GM19240 (cell line): ENCODE results near the gene MLXIPL.
"Not testable (repeated sequence)": the region's sequence is repeated elsewhere in the genome, so short reads cannot be mapped to it uniquely, and the experiment has no call there.

ENCODE experiments used
- DNase-seq: peaks from one replicate; pipeline ENCODE4 v3.0.0; 2011; ENCODE audit warnings: low spot score; ENCODE audit not compliant: insufficient read length

MLXIPL gene

GRCh38 chr7:73623798-73624668 lies at the start of gene MLXIPL:
TSS of gene MLXIPL (minus strand) at chr7:73624522. CDS start at chr7:73624492, 30 bp downstream.
- peak; percentile 74 for DNase-seq

GRCh38 chr7:73671857-73672445 lies 47.6 kb upstream of the MLXIPL start:
- DNase-seq: no peak

- no peak for DNase-seq
These were observed 47.0 kb upstream of the MLXIPL start for GRCh38 chr7:73671322-73671661.

- DNase-seq: no peak
These were observed 45.6 kb upstream of the MLXIPL start for GRCh38 chr7:73669858-73670385.

- no peak for DNase-seq
These were observed 45.0 kb upstream of the MLXIPL start for GRCh38 chr7:73669288-73669701.

- no peak for DNase-seq
These were observed 44.5 kb upstream of the MLXIPL start for GRCh38 chr7:73668886-73669230.

GRCh38 chr7:73668103-73668885 lies 44.0 kb upstream of the MLXIPL start:
- DNase-seq: no peak

- peak; percentile 95 for DNase-seq
These were observed 43.2 kb upstream of the MLXIPL start, which contains the start of gene VPS37D for GRCh38 chr7:73667344-73668102. TSS of gene VPS37D (plus strand) at chr7:73667831. CDS start at chr7:73667959, 128 bp downstream.

- DNase-seq: no peak
These were observed 38.7 kb upstream of the MLXIPL start for GRCh38 chr7:73663033-73663432.

GRCh38 chr7:73660594-73660993 lies 36.3 kb upstream of the MLXIPL start:
- DNase-seq: not testable (repeated sequence)

- DNase-seq: no peak
These were observed 35.7 kb upstream of the MLXIPL start for GRCh38 chr7:73659983-73660382.

GRCh38 chr7:73655309-73655708 lies 31.0 kb upstream of the MLXIPL start:
- DNase-seq: not testable (repeated sequence)

GRCh38 chr7:73652541-73652949 lies 28.2 kb upstream of the MLXIPL start:
- DNase-seq: no peak

- no peak for DNase-seq
These were observed 26.2 kb upstream of the MLXIPL start for GRCh38 chr7:73650524-73650923.

- no peak for DNase-seq
These were observed 25.3 kb upstream of the MLXIPL start for GRCh38 chr7:73649576-73649975.

- DNase-seq: no peak
These were observed 24.4 kb upstream of the MLXIPL start for GRCh38 chr7:73648593-73649332.

GRCh38 chr7:73647725-73648592 lies 23.6 kb upstream of the MLXIPL start:
- no peak for DNase-seq

- DNase-seq: no peak
These were observed 22.7 kb upstream of the MLXIPL start for GRCh38 chr7:73646785-73647724.
